ENCODE data around the gene UBE2G1. TPM values are rescaled to one million over a fixed set of nuclear protein-coding genes. Genes with fewer than 3 reads are reported as not detected.

The UBE2G1 gene
- total RNA-seq, 1 donor from 2014 or later = 87.8 TPM

DNA sequence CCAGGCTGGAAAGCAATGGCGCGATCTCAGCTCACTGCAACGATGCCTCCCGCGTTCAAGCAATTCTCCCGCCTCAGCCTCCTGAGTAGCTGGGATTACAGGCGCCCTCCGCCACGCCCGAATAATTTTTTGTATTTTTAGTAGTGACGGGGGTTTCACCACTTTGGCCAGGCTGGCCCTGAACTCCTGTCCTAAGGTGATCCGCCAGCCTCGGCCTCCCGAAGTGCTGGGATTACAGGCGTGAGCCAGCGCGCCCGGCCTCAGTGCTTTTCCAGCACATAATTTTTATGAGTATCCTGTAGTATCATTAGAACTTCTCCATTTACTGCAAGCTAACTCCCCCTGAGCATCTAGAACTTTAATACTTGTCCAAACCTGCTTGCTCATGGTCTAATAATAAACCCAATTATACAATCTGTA, 1.8 kb downstream of the UBE2G1 start:
- Mint-ChIP-seq H3K27ac (peak overlapping the region; percentile 97), H3K36me3 (ENCODE audit: insufficient read depth) (peaks cover 7% of the 10 kb centered on the region), H3K4me3 (ENCODE audit: low read depth) (peak overlapping the region; percentile 94), H3K9me3 (ENCODE audit: low read depth) (no peaks in the 10 kb centered on the region), H3K4me1 (ENCODE audit: low read depth) (peaks cover 18% of the 10 kb centered on the region), H3K27me3 (no peaks in the 10 kb centered on the region)
- TF ChIP-seq, protein P1, sequence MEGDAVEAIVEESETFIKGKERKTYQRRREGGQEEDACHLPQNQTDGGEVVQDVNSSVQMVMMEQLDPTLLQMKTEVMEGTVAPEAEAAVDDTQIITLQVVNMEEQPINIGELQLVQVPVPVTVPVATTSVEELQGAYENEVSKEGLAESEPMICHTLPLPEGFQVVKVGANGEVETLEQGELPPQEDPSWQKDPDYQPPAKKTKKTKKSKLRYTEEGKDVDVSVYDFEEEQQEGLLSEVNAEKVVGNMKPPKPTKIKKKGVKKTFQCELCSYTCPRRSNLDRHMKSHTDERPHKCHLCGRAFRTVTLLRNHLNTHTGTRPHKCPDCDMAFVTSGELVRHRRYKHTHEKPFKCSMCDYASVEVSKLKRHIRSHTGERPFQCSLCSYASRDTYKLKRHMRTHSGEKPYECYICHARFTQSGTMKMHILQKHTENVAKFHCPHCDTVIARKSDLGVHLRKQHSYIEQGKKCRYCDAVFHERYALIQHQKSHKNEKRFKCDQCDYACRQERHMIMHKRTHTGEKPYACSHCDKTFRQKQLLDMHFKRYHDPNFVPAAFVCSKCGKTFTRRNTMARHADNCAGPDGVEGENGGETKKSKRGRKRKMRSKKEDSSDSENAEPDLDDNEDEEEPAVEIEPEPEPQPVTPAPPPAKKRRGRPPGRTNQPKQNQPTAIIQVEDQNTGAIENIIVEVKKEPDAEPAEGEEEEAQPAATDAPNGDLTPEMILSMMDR (IDR thresholded peaks at IDR 0.05; ENCODE audit: unreplicated experiment) = no peak
- no peak for DNase-seq (ENCODE audit: low spot score, unreplicated experiment)

DNA sequence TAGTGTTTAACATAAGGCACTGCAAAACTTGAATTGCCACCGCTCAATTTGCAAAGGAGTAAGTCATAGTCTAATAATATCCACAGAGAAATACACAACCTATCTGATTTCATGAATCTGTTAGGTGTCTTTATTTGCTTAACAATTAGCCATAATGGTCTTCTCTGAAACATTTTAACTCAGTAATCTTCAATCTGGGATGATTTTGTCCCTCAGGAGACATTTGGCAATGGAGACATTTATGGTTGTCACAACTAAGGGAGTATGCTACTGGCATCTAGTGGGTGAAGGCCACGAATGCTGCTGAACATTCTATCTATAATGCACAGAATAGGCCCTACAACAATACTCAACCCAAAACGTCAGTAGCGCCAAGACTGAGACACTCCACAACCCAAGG, 4.3 kb downstream of the UBE2G1 start:
- H3K4me1 Mint-ChIP-seq (ENCODE audit: low read depth) = peaks cover 18% of the 10 kb centered on the region
- TF ChIP-seq, protein P1 (IDR thresholded peaks at IDR 0.05; ENCODE audit: unreplicated experiment) = no peak
- H3K9me3 Mint-ChIP-seq (ENCODE audit: low read depth) = no peaks in the 10 kb centered on the region
- no peaks in the 10 kb centered on the region for H3K27me3 Mint-ChIP-seq
- peaks cover 8% of the 10 kb centered on the region for H3K36me3 Mint-ChIP-seq (ENCODE audit: insufficient read depth)
- no peak for DNase-seq (ENCODE audit: low spot score, unreplicated experiment)
- H3K27ac Mint-ChIP-seq = peak overlapping the region; percentile 67
- no peak overlapping the region for H3K4me3 Mint-ChIP-seq (ENCODE audit: low read depth)

DNA sequence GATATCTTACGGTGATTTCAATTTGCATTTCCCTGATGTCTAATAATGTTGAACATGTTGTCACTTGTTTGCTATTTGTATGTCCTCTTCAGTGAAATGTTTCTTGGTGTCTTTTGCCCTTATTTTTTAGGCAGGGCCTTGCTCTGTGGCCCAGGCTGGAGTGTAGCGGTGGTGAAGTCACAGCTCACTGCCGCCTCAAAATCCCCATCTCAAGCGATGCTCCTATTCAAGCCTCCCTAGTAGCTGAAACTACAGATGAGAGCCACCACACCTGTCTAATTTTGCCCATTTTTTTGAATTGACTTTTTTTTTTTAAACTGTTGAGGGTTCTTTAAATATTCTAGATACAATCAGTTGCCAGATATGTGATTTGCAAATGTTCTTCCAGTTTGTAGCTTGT, 8.3 kb downstream of the UBE2G1 start:
- H3K27me3 Mint-ChIP-seq = no peaks in the 10 kb centered on the region
- no peaks in the 10 kb centered on the region for H3K9me3 Mint-ChIP-seq (ENCODE audit: low read depth)
- peaks cover 4% of the 10 kb centered on the region for H3K36me3 Mint-ChIP-seq (ENCODE audit: insufficient read depth)
- TF ChIP-seq, protein P1 (IDR thresholded peaks at IDR 0.05; ENCODE audit: unreplicated experiment) = no peak
- no peak for DNase-seq (ENCODE audit: low spot score, unreplicated experiment)
- no peak overlapping the region for H3K27ac Mint-ChIP-seq
- H3K4me3 Mint-ChIP-seq (ENCODE audit: low read depth) = no peak overlapping the region
- peaks cover 7% of the 10 kb centered on the region for H3K4me1 Mint-ChIP-seq (ENCODE audit: low read depth)

DNA sequence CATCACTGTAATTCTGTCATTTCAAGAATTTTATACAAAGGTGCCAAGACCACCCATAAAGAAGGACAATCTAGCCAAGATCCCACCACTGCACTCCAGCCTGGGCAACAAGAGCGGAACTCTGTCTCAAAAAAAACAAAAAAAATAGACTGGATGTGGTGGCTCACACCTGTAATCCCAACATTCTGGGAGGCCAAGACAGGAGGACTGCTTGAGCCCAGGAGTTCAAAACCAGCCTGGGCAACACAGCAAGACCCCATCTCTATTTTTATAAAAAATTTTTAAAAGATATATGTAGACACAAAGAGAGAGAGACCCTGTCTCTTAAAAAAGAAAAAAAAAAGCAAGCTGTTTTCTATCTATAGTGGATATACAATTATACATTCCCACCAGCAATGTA, 8.8 kb downstream of the UBE2G1 start:
- Mint-ChIP-seq H3K27ac (no peak overlapping the region), H3K9me3 (ENCODE audit: low read depth) (no peaks in the 10 kb centered on the region), H3K4me1 (ENCODE audit: low read depth) (peaks cover 7% of the 10 kb centered on the region), H3K4me3 (ENCODE audit: low read depth) (no peak overlapping the region), H3K36me3 (ENCODE audit: insufficient read depth) (peaks cover 4% of the 10 kb centered on the region), H3K27me3 (no peaks in the 10 kb centered on the region)
- no peak for DNase-seq (ENCODE audit: low spot score, unreplicated experiment)
- TF ChIP-seq, protein P1 (IDR thresholded peaks at IDR 0.05; ENCODE audit: unreplicated experiment) = no peak

DNA sequence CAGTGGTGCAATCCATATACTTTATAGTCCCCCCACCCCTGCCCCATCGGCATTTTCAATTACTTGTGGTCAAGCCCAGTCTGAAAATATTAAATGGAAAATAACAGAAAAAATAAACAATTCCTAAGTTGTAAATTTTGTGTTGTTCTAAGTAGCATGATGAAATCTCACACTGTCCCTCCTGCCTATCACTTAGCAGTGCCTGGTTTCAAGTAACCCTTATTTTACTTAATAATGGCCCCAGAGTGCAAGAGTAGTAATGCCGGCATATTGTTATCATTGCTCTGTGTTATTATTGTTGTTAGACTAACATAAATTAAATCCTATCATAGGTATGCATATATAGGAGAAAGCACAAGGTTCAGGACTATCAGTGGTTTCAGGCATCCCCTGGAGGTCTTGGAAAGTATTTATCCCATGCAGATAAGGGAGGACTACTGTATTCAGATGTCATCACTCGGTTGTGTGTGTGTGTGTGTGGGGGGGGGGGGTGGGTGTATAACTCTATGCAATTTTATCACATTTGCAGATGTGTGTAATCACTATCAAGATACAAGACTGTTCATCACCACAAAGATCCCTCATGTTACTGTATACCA, 9.3 kb downstream of the UBE2G1 start:
- TF ChIP-seq, protein P1 (IDR thresholded peaks at IDR 0.05; ENCODE audit: unreplicated experiment) = no peak
- Mint-ChIP-seq H3K27ac (no peak overlapping the region), H3K4me3 (ENCODE audit: low read depth) (no peak overlapping the region), H3K36me3 (ENCODE audit: insufficient read depth) (peaks cover 1% of the 10 kb centered on the region), H3K4me1 (ENCODE audit: low read depth) (peaks cover 5% of the 10 kb centered on the region), H3K9me3 (ENCODE audit: low read depth) (no peaks in the 10 kb centered on the region), H3K27me3 (no peaks in the 10 kb centered on the region)
- DNase-seq (ENCODE audit: low spot score, unreplicated experiment) = no peak
